Stomach smooth muscle (tissue), 2 donors: ENCODE data around the gene SLC40A1.

Source experiments
- H3K27ac ChIP-seq: one replicate; pipeline ENCODE4 v1.7.0; 2013; ENCODE audit warnings: mild to moderate bottlenecking, low read length, inconsistent platforms
- H3K27me3 ChIP-seq, 2 donors: one replicate each; pipeline ENCODE4 v1.7.0; 2013; ENCODE audit warnings: low read length in 2 of 2; ENCODE audit not compliant: insufficient read depth in 2 of 2, control insufficient read depth in 1 of 2
- H3K36me3 ChIP-seq, 2 donors: one replicate each; pipeline ENCODE4 v1.7.0; 2013; ENCODE audit warnings: low read length in 2 of 2; ENCODE audit not compliant: control insufficient read depth in 2 of 2, insufficient read depth in 2 of 2
- H3K4me1 ChIP-seq: one replicate; pipeline ENCODE4 v1.7.0; 2013; ENCODE audit warnings: low read length; ENCODE audit not compliant: control insufficient read depth, insufficient read depth
- H3K4me3 ChIP-seq, 2 donors: one replicate each; pipeline ENCODE4 v1.7.0; 2013; ENCODE audit warnings: low read length in 2 of 2
- H3K9ac ChIP-seq, 2 donors: one replicate each; pipeline ENCODE4 v1.7.0; 2013; ENCODE audit warnings: low read length in 2 of 2, mild to moderate bottlenecking in 1 of 2
- H3K9me3 ChIP-seq, 2 donors: one replicate each; pipeline ENCODE4 v1.7.0; 2013; ENCODE audit warnings: low read length in 2 of 2; ENCODE audit not compliant: control insufficient read depth in 2 of 2
- donor health status: healthy.
- donor health status: Pancreatic carcinoma.

Gene SLC40A1

DNA sequence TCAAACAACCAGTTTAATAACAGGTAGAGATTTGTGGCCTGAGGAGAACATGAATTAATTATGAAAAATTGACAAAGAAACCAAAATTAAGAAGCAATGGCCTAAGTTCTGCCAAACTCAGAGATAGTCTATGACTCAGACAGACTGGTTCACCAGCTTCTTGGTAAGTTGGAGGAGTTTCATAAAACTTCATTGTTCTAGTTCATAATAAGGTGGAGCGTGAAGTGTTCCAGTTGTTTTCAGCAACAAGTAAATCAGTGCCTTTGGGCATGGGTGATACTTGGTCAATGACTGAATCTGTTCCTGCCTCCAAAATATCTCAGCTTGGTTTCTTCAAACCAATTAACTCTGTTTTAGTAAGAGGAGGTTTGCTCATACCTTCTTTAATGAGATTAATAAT lies 40.0 kb downstream of the SLC40A1 start:
- peaks cover 11% of the 10 kb centered on the region for H3K4me1 ChIP-seq
- no peak overlapping the region for H3K27ac ChIP-seq
- no peaks in the 10 kb centered on the region for H3K36me3 ChIP-seq
- no peaks in the 10 kb centered on the region for H3K27me3 ChIP-seq
- H3K9ac ChIP-seq = no peak overlapping the region
- no peak overlapping the region for H3K4me3 ChIP-seq
- no peaks in the 10 kb centered on the region for H3K9me3 ChIP-seq

- H3K4me3 ChIP-seq = no peak overlapping the region
- H3K27ac ChIP-seq = no peak overlapping the region
- H3K27me3 ChIP-seq = no peaks in the 10 kb centered on the region
- H3K9ac ChIP-seq = no peak overlapping the region
- no peaks in the 10 kb centered on the region for H3K36me3 ChIP-seq
- peaks cover 8% of the 10 kb centered on the region for H3K4me1 ChIP-seq
- no peaks in the 10 kb centered on the region for H3K9me3 ChIP-seq
Measured at GRCh38 chr2:189538402-189538801, 42.2 kb downstream of the SLC40A1 start.

GRCh38 chr2:189536830-189537229 lies 43.8 kb downstream of the SLC40A1 start:
- Histone ChIP-seq H3K27me3 (no peaks in the 10 kb centered on the region), H3K9me3 (no peaks in the 10 kb centered on the region), H3K4me3 (no peak overlapping the region), H3K4me1 (peaks cover 6% of the 10 kb centered on the region), H3K36me3 (no peaks in the 10 kb centered on the region), H3K27ac (no peak overlapping the region), H3K9ac (no peak overlapping the region)

GRCh38 chr2:189534854-189535832 lies 45.4 kb downstream of the SLC40A1 start:
- no peak overlapping the region for H3K9ac ChIP-seq
- no peaks in the 10 kb centered on the region for H3K27me3 ChIP-seq
- H3K27ac ChIP-seq = no peak overlapping the region
- H3K4me3 ChIP-seq = no peak overlapping the region
- H3K4me1 ChIP-seq = peaks cover 4% of the 10 kb centered on the region
- no peaks in the 10 kb centered on the region for H3K36me3 ChIP-seq
- H3K9me3 ChIP-seq = no peaks in the 10 kb centered on the region

DNA sequence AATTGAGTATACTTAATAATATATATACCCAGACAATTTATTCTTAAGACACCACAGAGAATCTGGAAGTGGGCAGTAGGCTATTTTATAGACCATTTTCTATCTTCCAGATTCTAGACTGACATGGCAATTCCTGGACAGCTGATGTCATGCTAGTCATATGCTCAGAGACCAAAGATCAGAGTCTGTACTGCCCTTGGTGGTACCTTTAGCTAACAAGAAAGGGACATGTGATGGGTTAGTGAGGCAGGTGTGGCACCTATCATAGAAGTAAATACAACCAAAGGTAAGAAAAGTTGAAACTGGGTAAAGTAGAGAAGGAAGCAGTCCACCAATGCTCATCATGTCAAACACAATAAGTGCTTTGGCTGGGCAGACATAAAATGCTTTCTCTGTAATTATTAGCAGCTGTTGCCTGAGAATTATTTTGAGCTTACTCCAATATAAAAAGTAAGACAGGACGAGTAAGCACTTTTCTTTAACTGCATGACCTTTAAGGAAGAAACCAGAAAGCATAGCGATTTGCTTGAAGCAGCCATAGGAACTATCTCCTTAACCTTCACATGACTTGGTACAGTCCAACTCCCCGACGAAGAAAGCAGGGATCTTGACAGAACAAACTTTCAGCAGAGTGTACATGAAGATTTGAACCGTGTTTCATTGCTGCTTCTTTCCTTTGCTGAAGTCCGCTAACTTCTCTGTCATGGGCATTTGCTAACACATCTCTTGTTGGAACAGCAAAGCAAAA lies 47.1 kb downstream of the SLC40A1 start:
- Histone ChIP-seq H3K9ac (no peak overlapping the region), H3K27me3 (no peaks in the 10 kb centered on the region), H3K36me3 (no peaks in the 10 kb centered on the region), H3K9me3 (no peaks in the 10 kb centered on the region), H3K4me3 (no peak overlapping the region), H3K4me1 (peaks cover 4% of the 10 kb centered on the region), H3K27ac (no peak overlapping the region)

DNA sequence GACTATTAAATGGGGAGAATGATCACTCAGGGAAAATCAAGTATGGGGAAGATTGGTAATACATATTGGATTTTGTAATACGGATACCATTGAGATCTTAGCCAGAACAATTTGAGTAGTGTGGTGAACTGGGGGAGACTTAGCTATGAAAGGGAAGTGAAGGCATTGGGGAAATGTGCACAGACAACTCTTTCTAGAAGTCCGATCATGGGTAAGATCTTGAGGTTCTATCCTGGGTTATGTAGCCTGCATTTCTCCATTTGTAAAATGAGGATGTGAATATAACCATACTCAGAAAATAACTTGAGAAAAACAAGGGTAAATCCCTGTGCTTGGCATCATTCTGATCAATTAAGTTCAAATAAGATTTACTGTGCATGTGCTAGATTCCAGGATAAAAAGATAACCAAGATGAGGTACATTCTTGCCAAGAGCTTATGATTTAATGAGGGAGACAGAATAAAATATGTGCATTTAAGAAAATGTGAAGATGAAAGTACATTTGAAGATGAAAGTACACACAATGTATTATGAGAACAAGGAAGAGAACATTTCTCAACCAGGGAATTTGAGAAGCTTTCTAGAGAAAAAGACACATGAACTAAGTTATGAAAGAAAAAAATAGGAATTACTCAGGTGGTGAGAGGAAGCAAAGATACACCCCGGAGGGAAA lies 49.5 kb downstream of the SLC40A1 start:
- H3K9ac ChIP-seq = no peak overlapping the region

GRCh38 chr2:189528617-189529016 lies 52.0 kb downstream of the SLC40A1 start:
- Histone ChIP-seq H3K4me1 (peaks cover 3% of the 10 kb centered on the region), H3K4me3 (no peak overlapping the region), H3K9ac (no peak overlapping the region), H3K9me3 (no peaks in the 10 kb centered on the region), H3K27me3 (no peaks in the 10 kb centered on the region), H3K36me3 (no peaks in the 10 kb centered on the region), H3K27ac (no peak overlapping the region)

More for the DNA sequence above, 49.5 kb downstream of the SLC40A1 start:
- Histone ChIP-seq H3K4me3 (no peak overlapping the region), H3K4me1 (peaks cover 7% of the 10 kb centered on the region), H3K27ac (no peak overlapping the region), H3K36me3 (no peaks in the 10 kb centered on the region), H3K27me3 (no peaks in the 10 kb centered on the region), H3K9me3 (no peaks in the 10 kb centered on the region)

- H3K36me3 ChIP-seq = no peaks in the 10 kb centered on the region
- H3K9me3 ChIP-seq = no peaks in the 10 kb centered on the region
- no peak overlapping the region for H3K4me3 ChIP-seq
- H3K27ac ChIP-seq = no peak overlapping the region
- no peaks in the 10 kb centered on the region for H3K27me3 ChIP-seq
- H3K9ac ChIP-seq = no peak overlapping the region
- H3K4me1 ChIP-seq = peaks cover 3% of the 10 kb centered on the region
Measured at GRCh38 chr2:189527812-189528592, 52.6 kb downstream of the SLC40A1 start.

DNA sequence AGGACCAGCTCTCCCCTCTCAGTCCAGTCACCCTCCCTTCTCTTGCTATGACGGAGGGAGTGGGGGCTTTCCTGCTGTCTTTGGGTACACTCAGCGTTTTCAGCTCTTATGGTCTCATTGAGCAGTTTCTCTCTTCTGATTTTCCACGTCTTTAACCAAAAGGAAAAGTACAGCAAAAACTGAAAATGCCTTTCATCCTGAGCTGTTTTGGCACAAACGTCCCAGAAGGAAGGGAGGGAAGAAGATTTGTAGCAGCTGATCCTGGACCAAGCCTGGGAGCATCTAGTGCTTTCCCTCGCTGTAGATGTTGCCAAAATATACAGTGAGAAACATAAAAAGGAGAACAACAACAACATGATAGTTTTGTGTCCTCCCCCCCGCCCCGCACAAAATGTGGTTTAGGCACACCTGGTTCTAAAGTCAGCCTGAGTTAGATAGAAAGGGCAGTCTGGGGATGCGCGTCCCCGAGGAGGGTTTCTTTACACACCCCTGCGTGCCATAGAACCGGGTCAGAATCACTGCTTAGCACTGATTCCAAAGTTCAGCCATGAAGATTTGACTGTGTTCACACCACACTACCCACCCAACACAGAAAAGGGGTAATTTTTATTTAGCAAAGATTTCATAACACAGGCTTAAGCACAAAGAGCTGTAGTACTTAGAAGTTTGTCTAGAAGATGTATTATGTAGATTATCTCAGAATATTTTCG lies 53.4 kb downstream of the SLC40A1 start:
- Histone ChIP-seq H3K9ac (no peak overlapping the region), H3K27ac (no peak overlapping the region), H3K9me3 (no peaks in the 10 kb centered on the region), H3K4me1 (peaks cover 3% of the 10 kb centered on the region), H3K27me3 (no peaks in the 10 kb centered on the region), H3K4me3 (no peak overlapping the region), H3K36me3 (no peaks in the 10 kb centered on the region)
